Bronchial epithelial cell (primary cell): ENCODE data around the gene MSRB2. TPM values are rescaled to one million over a fixed set of nuclear protein-coding genes. Genes with fewer than 3 reads are reported as not detected.
A peak's percentile ranks its signal among the peaks of the same experiment; 100 is the strongest.
"Not testable (repeated sequence)": the region's sequence is repeated elsewhere in the genome, so short reads cannot be mapped to it uniquely, and the experiment has no call there.

ENCODE experiments used
- DNase-seq: peaks from one replicate; pipeline ENCODE4 v3.0.0-alpha.2; 2010; ENCODE audit warnings: low read depth
- FAIRE-seq: peaks from 2 replicates; lab custom pipeline; 2011; peaks lifted over from hg19 to GRCh38; lab: Jason Lieb, UNC
- H3K27me3 ChIP-seq: 2 replicates; pipeline ENCODE4 v1.5.1; 2011; ENCODE audit warnings: low read length; ENCODE audit not compliant: control insufficient read depth, insufficient read depth
- H3K36me3 ChIP-seq: 2 replicates; pipeline ENCODE4 v1.5.1; 2011; ENCODE audit warnings: low read length; ENCODE audit not compliant: control insufficient read depth, insufficient read depth
- H3K4me3 ChIP-seq: 2 replicates; pipeline ENCODE4 v1.5.1; 2011; ENCODE audit warnings: mild to moderate bottlenecking, low read depth, low read length, control low read depth
- total RNA-seq: library from RNA; depleted of rRNA; stranded (reverse); fragments of >200 nt; gene quantifications from 2 replicates; pipeline ENCODE4 v1.2.1, GENCODE V29; 2014
- TF ChIP-seq, protein P1 (sequence below): IDR thresholded peaks from 2 replicates; pipeline ENCODE4 v1.5.1; 2011; ENCODE audit warnings: mild to moderate bottlenecking, moderate library complexity, low read length, control low read depth, inconsistent platforms; ENCODE audit not compliant: insufficient read depth, severe bottlenecking

MSRB2 gene
- total RNA-seq, 1 donor from 2014 or later, result 11.1 TPM

DNA sequence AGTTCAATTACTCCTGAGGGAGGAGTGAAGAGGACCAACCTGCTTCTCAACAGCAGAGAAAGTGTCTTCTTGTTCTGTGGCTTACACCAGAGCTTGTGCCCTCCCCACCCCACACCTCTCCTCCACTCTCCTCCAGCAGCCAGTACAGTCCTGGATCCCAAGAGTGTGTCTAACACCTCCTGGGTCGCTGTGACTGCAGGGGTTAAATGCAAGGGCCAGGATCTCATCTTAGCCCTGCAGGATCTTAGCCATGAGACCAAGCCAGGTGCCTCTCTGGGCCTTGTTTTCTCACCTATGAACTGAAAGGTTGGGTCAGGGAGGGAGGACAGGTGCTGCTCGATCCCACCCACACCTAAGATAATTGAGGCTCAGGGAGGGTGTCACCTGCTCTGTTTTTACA, 34.5 kb upstream of the MSRB2 start:
- DNase-seq, result no peak
- FAIRE-seq, result no peak
- Histone ChIP-seq H3K27me3 (no peaks in the 10 kb centered on the region), H3K36me3 (no peaks in the 10 kb centered on the region), H3K4me3 (no peak overlapping the region)
- TF ChIP-seq, protein P1, sequence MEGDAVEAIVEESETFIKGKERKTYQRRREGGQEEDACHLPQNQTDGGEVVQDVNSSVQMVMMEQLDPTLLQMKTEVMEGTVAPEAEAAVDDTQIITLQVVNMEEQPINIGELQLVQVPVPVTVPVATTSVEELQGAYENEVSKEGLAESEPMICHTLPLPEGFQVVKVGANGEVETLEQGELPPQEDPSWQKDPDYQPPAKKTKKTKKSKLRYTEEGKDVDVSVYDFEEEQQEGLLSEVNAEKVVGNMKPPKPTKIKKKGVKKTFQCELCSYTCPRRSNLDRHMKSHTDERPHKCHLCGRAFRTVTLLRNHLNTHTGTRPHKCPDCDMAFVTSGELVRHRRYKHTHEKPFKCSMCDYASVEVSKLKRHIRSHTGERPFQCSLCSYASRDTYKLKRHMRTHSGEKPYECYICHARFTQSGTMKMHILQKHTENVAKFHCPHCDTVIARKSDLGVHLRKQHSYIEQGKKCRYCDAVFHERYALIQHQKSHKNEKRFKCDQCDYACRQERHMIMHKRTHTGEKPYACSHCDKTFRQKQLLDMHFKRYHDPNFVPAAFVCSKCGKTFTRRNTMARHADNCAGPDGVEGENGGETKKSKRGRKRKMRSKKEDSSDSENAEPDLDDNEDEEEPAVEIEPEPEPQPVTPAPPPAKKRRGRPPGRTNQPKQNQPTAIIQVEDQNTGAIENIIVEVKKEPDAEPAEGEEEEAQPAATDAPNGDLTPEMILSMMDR, result no peak

DNA sequence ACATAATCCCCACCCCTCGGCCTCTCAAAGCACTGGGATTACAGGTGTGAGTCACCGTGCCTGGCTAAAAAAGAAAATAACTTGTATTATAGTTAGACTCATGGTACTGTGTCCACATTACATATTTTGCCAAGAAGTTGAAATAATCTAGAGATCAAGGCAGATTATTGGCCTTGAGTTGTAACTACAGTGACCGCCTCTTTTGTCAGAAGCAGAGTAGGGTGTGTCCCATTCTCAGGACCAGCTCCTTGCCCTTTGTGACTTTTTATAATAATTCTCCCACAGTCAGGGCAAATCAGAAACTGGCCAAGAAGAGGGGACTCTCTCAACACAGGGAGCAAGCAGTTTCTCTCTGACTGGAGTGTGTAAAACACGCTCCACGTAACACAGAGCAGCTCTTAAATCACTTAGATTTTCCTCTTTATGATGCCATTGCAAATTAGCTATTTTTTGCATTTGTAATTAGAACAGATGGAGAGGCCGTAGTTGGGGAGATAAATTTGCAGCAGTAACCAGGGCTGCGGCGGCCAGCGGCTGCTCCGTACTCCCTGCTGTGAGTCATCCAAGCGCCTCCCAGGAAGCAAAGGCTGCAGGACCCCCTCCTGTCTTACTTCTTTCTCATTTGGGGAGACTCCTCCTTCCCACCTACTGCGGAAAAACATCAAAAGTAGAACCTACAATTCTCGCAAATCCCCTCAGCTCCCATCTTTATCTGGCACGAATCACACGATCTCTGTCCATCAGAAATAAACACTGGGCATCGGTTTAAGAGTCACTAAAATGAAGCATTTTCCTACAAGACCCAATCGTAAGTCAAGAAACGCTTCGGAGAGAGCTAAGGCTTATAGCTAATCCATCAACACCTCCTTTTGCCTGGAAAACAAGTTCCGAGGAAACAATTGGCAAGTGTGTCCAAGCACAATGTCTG, 32.1 kb upstream of the MSRB2 start:
- FAIRE-seq, result no peak
- Histone ChIP-seq H3K36me3 (no peaks in the 10 kb centered on the region), H3K4me3 (no peak overlapping the region), H3K27me3 (no peaks in the 10 kb centered on the region)
- TF ChIP-seq, protein P1, result no peak
- DNase-seq, result no peak

DNA sequence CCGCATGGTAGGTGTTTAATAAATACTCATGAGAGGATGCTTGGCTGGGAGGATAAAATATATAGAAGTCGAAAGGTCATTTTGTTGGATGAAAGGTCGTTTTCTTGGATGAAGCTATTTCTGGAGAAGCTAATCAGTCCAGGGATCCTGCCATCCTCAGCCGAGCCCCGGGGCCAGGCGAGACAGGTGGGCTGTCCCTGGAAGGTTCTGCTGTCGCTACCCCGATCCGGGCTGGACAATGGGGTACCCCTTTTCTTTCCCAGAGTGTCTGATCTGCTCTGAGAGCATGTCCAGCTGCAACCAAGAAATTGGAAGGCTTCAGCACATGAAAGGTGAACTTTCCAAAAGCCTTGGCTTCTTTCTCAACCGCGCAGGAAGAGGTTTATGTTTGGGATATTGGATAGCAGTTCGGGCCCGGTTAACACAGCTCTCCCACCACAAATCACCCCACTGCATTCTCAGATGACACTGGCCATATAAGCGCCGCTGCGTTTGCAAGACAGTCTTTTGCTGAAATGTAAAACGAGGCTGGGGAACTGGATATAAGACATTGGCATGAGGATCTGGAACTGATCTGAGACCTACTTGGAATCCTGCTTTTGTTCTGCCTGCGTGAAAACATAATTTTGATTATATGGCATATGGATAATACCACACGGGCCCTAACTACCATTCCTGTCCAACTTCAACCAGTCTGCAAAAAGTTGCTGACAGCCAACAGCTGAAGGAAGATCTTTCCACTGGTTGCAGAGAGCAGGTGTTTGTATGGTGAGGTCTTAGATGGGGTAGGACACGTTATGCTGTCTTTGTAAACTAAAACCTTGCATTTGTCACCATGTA, 31.2 kb upstream of the MSRB2 start:
- no peak for FAIRE-seq
- TF ChIP-seq, protein P1, result no peak
- no peaks in the 10 kb centered on the region for H3K36me3 ChIP-seq
- no peak for DNase-seq
- H3K27me3 ChIP-seq, result no peaks in the 10 kb centered on the region
- H3K4me3 ChIP-seq, result no peak overlapping the region

DNA sequence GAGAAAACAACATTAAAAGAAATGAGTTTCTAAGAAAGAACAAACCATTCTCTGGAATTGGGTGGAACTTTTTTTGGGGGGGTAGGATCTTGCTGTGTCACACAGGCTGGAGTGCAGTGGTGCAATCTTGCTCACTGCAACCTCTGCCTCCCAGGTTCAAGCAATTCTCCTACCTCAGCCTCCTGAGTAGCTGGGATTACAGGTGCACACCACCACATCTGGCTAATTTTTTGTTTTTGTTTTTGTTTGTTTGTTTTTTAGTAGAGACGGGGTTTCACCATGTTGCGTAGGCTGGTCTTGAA, 30.6 kb upstream of the MSRB2 start:
- H3K36me3 ChIP-seq, FAIRE-seq, H3K27me3 ChIP-seq, H3K4me3 ChIP-seq, DNase-seq: not testable (repeated sequence)

DNA sequence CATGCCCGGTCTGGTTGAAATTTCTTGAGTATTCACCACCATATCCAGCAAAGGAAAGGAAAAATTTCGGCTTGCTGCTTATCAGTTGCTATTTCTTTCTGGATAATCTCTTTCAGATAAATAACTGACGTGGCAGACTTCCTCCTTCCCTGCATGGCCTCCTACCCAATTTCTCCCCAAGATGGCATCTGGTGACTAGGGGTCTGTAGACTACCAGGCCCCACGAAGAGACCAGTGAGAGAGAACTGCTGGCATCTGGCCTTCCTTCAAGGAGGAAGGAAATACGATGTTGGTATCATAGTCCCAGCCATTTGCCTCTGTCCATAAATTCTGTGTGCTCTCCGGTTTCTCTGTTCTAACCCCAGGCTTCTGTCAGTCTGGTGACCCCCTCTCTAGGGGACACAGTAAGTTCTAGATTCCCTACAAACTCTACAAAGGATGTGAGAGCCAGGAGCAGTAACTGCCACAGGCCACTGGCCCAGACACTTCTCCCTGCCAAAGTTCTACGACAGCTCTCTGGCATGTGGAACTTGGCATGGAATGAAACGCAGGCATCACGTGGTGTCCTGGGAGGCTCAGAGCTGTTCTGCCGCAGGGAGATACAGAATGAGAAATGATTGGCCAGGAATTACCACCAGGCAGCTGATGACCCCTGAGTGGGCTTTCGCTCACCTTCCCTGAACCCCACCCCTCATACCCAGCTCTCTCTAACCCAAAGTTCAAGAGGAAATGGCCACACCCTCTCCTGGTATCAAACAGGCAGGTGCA, 30.0 kb upstream of the MSRB2 start:
- Histone ChIP-seq H3K27me3 (no peaks in the 10 kb centered on the region), H3K36me3 (no peaks in the 10 kb centered on the region), H3K4me3 (no peak overlapping the region)
- DNase-seq (peak; percentile 75), FAIRE-seq (peak; percentile 55)
- TF ChIP-seq, protein P1, result no peak
